T-helper 2 cell treated with Interferon-gamma antibody and Interleukin-4, amounts not matched to agents 5 μg/mL and 100 μg/mL, for 36 hours (primary cell): ENCODE results near the gene CFAP119.
A peak's percentile ranks its signal among the peaks of the same experiment; 100 is the strongest.

ENCODE experiments used
- DNase-seq: peaks from one replicate; pipeline ENCODE4 v3.0.0; 2021; ENCODE audit warnings: low spot score
- H3K27ac Mint-ChIP-seq: one replicate; pipeline ENCODE4 v1.8.0; 2021; ENCODE audit warnings: mild to moderate bottlenecking, mixed read lengths
- H3K27me3 Mint-ChIP-seq: one replicate; pipeline ENCODE4 v1.8.0; 2021; ENCODE audit warnings: low read depth, mixed read lengths
- H3K36me3 Mint-ChIP-seq: one replicate; pipeline ENCODE4 v1.8.0; 2021; ENCODE audit warnings: low read depth, mixed read lengths
- H3K4me1 Mint-ChIP-seq: one replicate; pipeline ENCODE4 v1.8.0; 2021; ENCODE audit warnings: low read depth, mixed read lengths
- H3K4me3 Mint-ChIP-seq: one replicate; pipeline ENCODE4 v1.8.0; 2022; ENCODE audit warnings: mild to moderate bottlenecking, moderate library complexity, mixed read lengths
- H3K9me3 Mint-ChIP-seq: one replicate; pipeline ENCODE4 v1.8.0; 2021; ENCODE audit warnings: mixed read lengths

CFAP119 gene

DNA sequence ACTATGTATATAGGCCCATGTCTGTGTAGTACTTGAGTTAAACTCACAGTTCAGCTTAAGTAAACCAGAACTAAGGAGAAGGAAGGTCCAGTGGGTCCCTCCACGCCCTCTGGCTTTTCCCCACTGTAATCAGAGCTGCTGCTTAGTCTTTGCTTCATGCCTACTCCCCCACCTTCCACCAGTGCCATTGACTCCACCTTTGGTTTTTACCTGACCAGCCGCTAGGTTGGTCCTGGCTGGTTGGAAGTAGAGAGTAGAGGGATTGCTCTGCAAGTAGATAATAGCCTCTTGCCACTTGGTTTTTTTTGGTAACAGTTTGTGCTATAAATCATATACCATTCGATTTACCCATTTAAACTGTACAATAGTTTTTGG, 36.5 kb downstream of the CFAP119 start:
- DNase-seq: no peak
- Mint-ChIP-seq H3K36me3 (peaks cover 73% of the 10 kb centered on the region), H3K4me1 (peaks cover 7% of the 10 kb centered on the region), H3K9me3 (no peaks in the 10 kb centered on the region), H3K27ac (no peak overlapping the region), H3K4me3 (no peak overlapping the region), H3K27me3 (no peaks in the 10 kb centered on the region)

- no peak overlapping the region for H3K27ac Mint-ChIP-seq
- H3K4me3 Mint-ChIP-seq: no peak overlapping the region
- H3K9me3 Mint-ChIP-seq: no peaks in the 10 kb centered on the region
- no peaks in the 10 kb centered on the region for H3K27me3 Mint-ChIP-seq
- peaks cover 73% of the 10 kb centered on the region for H3K36me3 Mint-ChIP-seq
- DNase-seq: no peak
- peaks cover 7% of the 10 kb centered on the region for H3K4me1 Mint-ChIP-seq
Measured at GRCh38 chr16:30724641-30725417, 37.0 kb downstream of the CFAP119 start.

DNA sequence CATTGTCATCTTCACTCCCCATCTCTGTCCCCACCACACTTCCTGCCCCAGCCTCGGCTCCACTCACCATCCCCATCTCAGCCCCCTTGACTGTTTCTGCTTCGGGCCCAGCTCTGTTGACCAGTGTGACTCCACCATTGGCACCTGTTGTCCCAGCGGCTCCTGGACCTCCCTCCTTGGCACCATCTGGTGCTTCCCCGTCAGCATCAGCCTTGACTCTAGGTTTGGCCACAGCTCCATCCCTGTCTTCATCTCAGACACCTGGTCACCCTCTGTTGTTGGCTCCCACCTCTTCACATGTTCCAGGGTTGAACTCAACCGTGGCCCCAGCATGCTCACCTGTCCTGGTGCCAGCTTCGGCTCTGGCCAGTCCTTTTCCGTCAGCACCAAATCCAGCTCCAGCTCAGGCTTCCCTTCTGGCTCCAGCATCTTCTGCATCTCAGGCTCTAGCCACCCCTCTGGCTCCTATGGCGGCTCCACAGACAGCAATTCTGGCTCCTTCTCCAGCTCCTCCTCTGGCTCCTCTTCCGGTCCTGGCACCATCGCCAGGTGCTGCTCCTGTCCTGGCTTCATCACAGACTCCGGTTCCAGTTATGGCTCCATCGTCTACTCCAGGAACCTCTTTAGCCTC, 38.0 kb downstream of the CFAP119 start:
- Mint-ChIP-seq H3K9me3 (no peaks in the 10 kb centered on the region), H3K27me3 (no peaks in the 10 kb centered on the region), H3K4me1 (peaks cover 4% of the 10 kb centered on the region), H3K36me3 (peaks cover 69% of the 10 kb centered on the region), H3K4me3 (no peak overlapping the region), H3K27ac (no peak overlapping the region)
- no peak for DNase-seq

GRCh38 chr16:30722916-30723315, 38.9 kb downstream of the CFAP119 start:
- peaks cover 4% of the 10 kb centered on the region for H3K4me1 Mint-ChIP-seq
- H3K4me3 Mint-ChIP-seq: no peak overlapping the region
- no peaks in the 10 kb centered on the region for H3K27me3 Mint-ChIP-seq
- H3K36me3 Mint-ChIP-seq: peaks cover 67% of the 10 kb centered on the region
- H3K27ac Mint-ChIP-seq: no peak overlapping the region
- H3K9me3 Mint-ChIP-seq: no peaks in the 10 kb centered on the region
- no peak for DNase-seq

- DNase-seq: no peak
- no peak overlapping the region for H3K4me3 Mint-ChIP-seq
- peaks cover 4% of the 10 kb centered on the region for H3K4me1 Mint-ChIP-seq
- no peaks in the 10 kb centered on the region for H3K27me3 Mint-ChIP-seq
- no peaks in the 10 kb centered on the region for H3K9me3 Mint-ChIP-seq
- peaks cover 67% of the 10 kb centered on the region for H3K36me3 Mint-ChIP-seq
- no peak overlapping the region for H3K27ac Mint-ChIP-seq
Measured at GRCh38 chr16:30722443-30722842, 39.4 kb downstream of the CFAP119 start.

- Mint-ChIP-seq H3K27ac (peak overlapping the region; percentile 5), H3K9me3 (no peaks in the 10 kb centered on the region), H3K4me1 (peaks cover 4% of the 10 kb centered on the region), H3K36me3 (peaks cover 71% of the 10 kb centered on the region), H3K4me3 (no peak overlapping the region), H3K27me3 (no peaks in the 10 kb centered on the region)
- DNase-seq: no peak
Measured at GRCh38 chr16:30721606-30722005, 40.3 kb downstream of the CFAP119 start.

GRCh38 chr16:30721167-30721566, 40.7 kb downstream of the CFAP119 start:
- Mint-ChIP-seq H3K27me3 (no peaks in the 10 kb centered on the region), H3K4me1 (peaks cover 6% of the 10 kb centered on the region), H3K4me3 (no peak overlapping the region), H3K9me3 (no peaks in the 10 kb centered on the region), H3K27ac (no peak overlapping the region), H3K36me3 (peaks cover 75% of the 10 kb centered on the region)
- no peak for DNase-seq

GRCh38 chr16:30720694-30721093, 41.2 kb downstream of the CFAP119 start:
- Mint-ChIP-seq H3K4me3 (no peak overlapping the region), H3K4me1 (peaks cover 7% of the 10 kb centered on the region), H3K27ac (no peak overlapping the region), H3K36me3 (peaks cover 75% of the 10 kb centered on the region), H3K27me3 (no peaks in the 10 kb centered on the region), H3K9me3 (no peaks in the 10 kb centered on the region)
- DNase-seq: no peak

- H3K27me3 Mint-ChIP-seq: no peaks in the 10 kb centered on the region
- H3K4me1 Mint-ChIP-seq: peaks cover 10% of the 10 kb centered on the region
- no peaks in the 10 kb centered on the region for H3K9me3 Mint-ChIP-seq
- no peak overlapping the region for H3K27ac Mint-ChIP-seq
- peaks cover 73% of the 10 kb centered on the region for H3K36me3 Mint-ChIP-seq
- no peak for DNase-seq
- no peak overlapping the region for H3K4me3 Mint-ChIP-seq
Measured at GRCh38 chr16:30720086-30720485, 41.8 kb downstream of the CFAP119 start.

GRCh38 chr16:30715750-30716445, 46.0 kb downstream of the CFAP119 start:
- peak overlapping the region; percentile 96 for H3K27ac Mint-ChIP-seq
- H3K4me1 Mint-ChIP-seq: peaks cover 21% of the 10 kb centered on the region
- peaks cover 69% of the 10 kb centered on the region for H3K36me3 Mint-ChIP-seq
- peak; percentile 53 for DNase-seq
- H3K27me3 Mint-ChIP-seq: no peaks in the 10 kb centered on the region
- peak overlapping the region; percentile 84 for H3K4me3 Mint-ChIP-seq
- H3K9me3 Mint-ChIP-seq: no peaks in the 10 kb centered on the region

DNA sequence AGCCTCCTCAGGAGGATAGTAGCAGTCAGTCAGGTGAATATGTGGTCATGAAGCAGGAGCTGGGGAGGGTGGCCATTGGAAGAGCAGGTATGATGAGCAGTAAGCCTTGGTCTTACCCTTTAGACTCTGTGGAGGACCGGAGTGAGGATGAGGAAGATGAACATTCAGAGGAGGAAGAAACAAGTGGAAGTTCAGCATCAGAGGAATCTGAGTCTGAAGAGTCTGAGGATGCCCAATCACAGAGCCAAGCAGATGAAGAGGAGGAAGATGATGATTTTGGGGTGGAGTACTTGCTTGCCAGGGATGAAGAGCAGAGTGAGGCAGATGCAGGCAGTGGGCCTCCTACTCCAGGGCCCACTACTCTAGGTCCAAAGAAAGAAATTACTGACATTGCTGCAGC, 50.1 kb downstream of the CFAP119 start:
- no peak for DNase-seq
- peaks cover 21% of the 10 kb centered on the region for H3K4me1 Mint-ChIP-seq
- H3K9me3 Mint-ChIP-seq: no peaks in the 10 kb centered on the region
- H3K27me3 Mint-ChIP-seq: no peaks in the 10 kb centered on the region
- H3K36me3 Mint-ChIP-seq: peaks cover 74% of the 10 kb centered on the region
- H3K27ac Mint-ChIP-seq: peak overlapping the region; percentile 33
- H3K4me3 Mint-ChIP-seq: no peak overlapping the region

- Mint-ChIP-seq H3K9me3 (no peaks in the 10 kb centered on the region), H3K4me1 (peaks cover 17% of the 10 kb centered on the region), H3K27me3 (no peaks in the 10 kb centered on the region), H3K4me3 (no peak overlapping the region), H3K36me3 (peaks cover 70% of the 10 kb centered on the region), H3K27ac (no peak overlapping the region)
- DNase-seq: no peak
Measured at GRCh38 chr16:30710971-30711370, 50.9 kb downstream of the CFAP119 start.
